Esophagus (tissue), 2 donors: ENCODE data around the gene SPOCK2. TPM values are rescaled to one million over a fixed set of nuclear protein-coding genes. Genes with fewer than 3 reads are reported as not detected.

ENCODE experiments used
- H3K27ac ChIP-seq, 2 donors: one replicate each; pipeline ENCODE4 v1.5.1; 2013; ENCODE audit warnings: low read depth in 2 of 2, mild to moderate bottlenecking in 2 of 2, inconsistent platforms in 1 of 2, low read length in 1 of 2, moderate library complexity in 1 of 2
- H3K27me3 ChIP-seq, 2 donors: one replicate each; pipeline ENCODE4 v1.6.1; 2013; ENCODE audit warnings: low read length in 2 of 2, control low read depth in 1 of 2, mild to moderate bottlenecking in 1 of 2; ENCODE audit not compliant: insufficient read depth in 2 of 2, control insufficient read depth in 1 of 2
- H3K36me3 ChIP-seq, 2 donors: one replicate each; pipeline ENCODE4 v1.6.1; 2013; ENCODE audit warnings: low read length in 1 of 2; ENCODE audit not compliant: control insufficient read depth in 2 of 2, insufficient read depth in 2 of 2
- H3K4me1 ChIP-seq, 2 donors: one replicate each; pipeline ENCODE4 v1.6.1; 2013; ENCODE audit warnings: low read length in 1 of 2; ENCODE audit not compliant: control insufficient read depth in 2 of 2, insufficient read depth in 2 of 2
- H3K4me3 ChIP-seq, 2 donors: one replicate each; pipeline ENCODE4 v1.5.1; 2013; ENCODE audit warnings: low read length in 2 of 2, mild to moderate bottlenecking in 2 of 2, low read depth in 1 of 2, moderate library complexity in 1 of 2
- H3K9me3 ChIP-seq, 2 donors: one replicate each; pipeline ENCODE4 v1.6.1; 2013; ENCODE audit warnings: mild to moderate bottlenecking in 2 of 2, low read depth in 1 of 2, low read length in 1 of 2, moderate library complexity in 1 of 2; ENCODE audit not compliant: control insufficient read depth in 2 of 2, insufficient read depth in 1 of 2
- WGBS, 2 donors: extraction: QIAGEN DNeasy Blood & Tissue Kit; methylation state at CpG; one replicate each; pipeline ENCODE4 v1.1.7; 2013; 5-methylcytosine and 5-hydroxymethylcytosine counted together
- polyA plus RNA-seq, 2 donors: library from polyadenylated mRNA; stranded (reverse); fragments of 200-250 nt; gene quantifications; one replicate each; pipeline ENCODE4 v1.2.3, GENCODE V29; 2013
- donor health status: healthy with polysubstance abuse.
- donor health status: Bipolar disorder and iron deficiency.

SPOCK2 gene
- polyA plus RNA-seq, 2 donors: 1.5 to 1.9 TPM

GRCh38 chr10:72026278-72027111 is 61.9 kb downstream of the SPOCK2 start:
- Histone ChIP-seq H3K4me1 (no peaks in the 10 kb centered on the region), H3K27me3 (no peaks in the 10 kb centered on the region), H3K9me3 (no peaks in the 10 kb centered on the region), H3K4me3 (no peak overlapping the region), H3K36me3 (no peaks in the 10 kb centered on the region), H3K27ac (no peak overlapping the region)
- 82% methylated on average over 14 of the region's 14 CpGs for WGBS, 2 donors

- H3K36me3 ChIP-seq: no peaks in the 10 kb centered on the region
- no peaks in the 10 kb centered on the region for H3K27me3 ChIP-seq
- whole genome bisulfite sequencing, 2 donors: 63 to 75% methylated on average over 5 of the region's 5 CpGs
- H3K27ac ChIP-seq: no peak overlapping the region
- H3K4me3 ChIP-seq: no peak overlapping the region
- no peaks in the 10 kb centered on the region for H3K4me1 ChIP-seq
- H3K9me3 ChIP-seq: no peaks in the 10 kb centered on the region
Observed at GRCh38 chr10:72025832-72026231, 62.5 kb downstream of the SPOCK2 start.

- Histone ChIP-seq H3K27me3 (no peaks in the 10 kb centered on the region), H3K27ac (no peak overlapping the region), H3K4me1 (no peaks in the 10 kb centered on the region), H3K36me3 (no peaks in the 10 kb centered on the region), H3K9me3 (no peaks in the 10 kb centered on the region), H3K4me3 (no peak overlapping the region)
- 86 to 88% methylated on average over 8 of the region's 8 CpGs for WGBS, 2 donors
Observed at GRCh38 chr10:72025400-72025799, 63.0 kb downstream of the SPOCK2 start.

- no peaks in the 10 kb centered on the region for H3K9me3 ChIP-seq
- no peak overlapping the region for H3K27ac ChIP-seq
- no peaks in the 10 kb centered on the region for H3K36me3 ChIP-seq
- H3K4me3 ChIP-seq: no peak overlapping the region
- H3K27me3 ChIP-seq: no peaks in the 10 kb centered on the region
- 84 to 85% methylated on average over 4 of the region's 4 CpGs for WGBS, 2 donors
- no peaks in the 10 kb centered on the region for H3K4me1 ChIP-seq
Observed at GRCh38 chr10:72024596-72024995, 63.8 kb downstream of the SPOCK2 start.

GRCh38 chr10:72022228-72022627 is 66.1 kb downstream of the SPOCK2 start:
- Histone ChIP-seq H3K27me3 (no peaks in the 10 kb centered on the region), H3K9me3 (no peaks in the 10 kb centered on the region), H3K27ac (no peak overlapping the region), H3K4me3 (no peak overlapping the region), H3K4me1 (peaks cover 0 to 3% of the 10 kb centered on the region in 2 donors), H3K36me3 (no peaks in the 10 kb centered on the region)
- WGBS, 2 donors: 83 to 85% methylated on average over 6 of the region's 6 CpGs

- no peak overlapping the region for H3K4me3 ChIP-seq
- 75 to 78% methylated on average over 9 of the region's 9 CpGs for WGBS, 2 donors
- no peak overlapping the region for H3K27ac ChIP-seq
- H3K36me3 ChIP-seq: no peaks in the 10 kb centered on the region
- H3K9me3 ChIP-seq: no peaks in the 10 kb centered on the region
- peaks cover 2 to 3% of the 10 kb centered on the region in 2 donors for H3K4me1 ChIP-seq
- H3K27me3 ChIP-seq: no peaks in the 10 kb centered on the region
Observed at GRCh38 chr10:72020914-72021809, 67.2 kb downstream of the SPOCK2 start.

- no peaks in the 10 kb centered on the region for H3K9me3 ChIP-seq
- H3K36me3 ChIP-seq: no peaks in the 10 kb centered on the region
- no peaks in the 10 kb centered on the region for H3K27me3 ChIP-seq
- H3K27ac ChIP-seq: no peak overlapping the region
- 86 to 93% methylated on average over 11 of the region's 11 CpGs for WGBS, 2 donors
- no peak overlapping the region for H3K4me3 ChIP-seq
- peaks cover 2 to 3% of the 10 kb centered on the region in 2 donors for H3K4me1 ChIP-seq
Observed at GRCh38 chr10:72019085-72019876, 69.1 kb downstream of the SPOCK2 start.

GRCh38 chr10:72016608-72017300 is 71.6 kb downstream of the SPOCK2 start:
- 64 to 70% methylated on average over 13 of the region's 13 CpGs for WGBS, 2 donors
- Histone ChIP-seq H3K36me3 (peaks cover 0 to 5% of the 10 kb centered on the region in 2 donors), H3K27me3 (no peaks in the 10 kb centered on the region), H3K9me3 (no peaks in the 10 kb centered on the region), H3K4me1 (peaks cover 2 to 3% of the 10 kb centered on the region in 2 donors), H3K4me3 (no peak overlapping the region), H3K27ac (no peak overlapping the region)

- H3K9me3 ChIP-seq: no peaks in the 10 kb centered on the region
- H3K4me3 ChIP-seq: no peak overlapping the region
- H3K36me3 ChIP-seq: peaks cover 0 to 5% of the 10 kb centered on the region in 2 donors
- H3K27ac ChIP-seq: no peak overlapping the region
- whole genome bisulfite sequencing, 2 donors: 76 to 83% methylated on average over 8 of the region's 8 CpGs
- no peaks in the 10 kb centered on the region for H3K27me3 ChIP-seq
- peaks cover 2 to 3% of the 10 kb centered on the region in 2 donors for H3K4me1 ChIP-seq
Observed at GRCh38 chr10:72015841-72016240, 72.5 kb downstream of the SPOCK2 start.
